Activated CD4-positive, alpha-beta T cell treated with anti-CD3 and anti-CD28 coated beads, Interleukin-2, amount 10 ng/mL, durations not matched to agents 24 days and 14 days (primary cell): Measurements from ENCODE around the gene COA8. TPM values are rescaled to one million over a fixed set of nuclear protein-coding genes. Genes with fewer than 3 reads are reported as not detected.
A peak's percentile ranks its signal among the peaks of the same experiment; 100 is the strongest.
"Not testable (repeated sequence)": the region's sequence is repeated elsewhere in the genome, so short reads cannot be mapped to it uniquely, and the experiment has no call there.

Experiments used
- DNase-seq: peaks from one replicate; pipeline ENCODE4 v3.0.0; 2022
- H3K27ac Mint-ChIP-seq: one replicate; pipeline ENCODE4 v1.8.0; 2022; ENCODE audit warnings: mild to moderate bottlenecking, mixed read lengths
- H3K27me3 Mint-ChIP-seq: one replicate; pipeline ENCODE4 v1.8.0; 2022; ENCODE audit warnings: mixed read lengths
- H3K36me3 Mint-ChIP-seq: one replicate; pipeline ENCODE4 v1.8.0; 2022; ENCODE audit warnings: low read depth, mild to moderate bottlenecking, mixed read lengths
- H3K4me1 Mint-ChIP-seq: one replicate; pipeline ENCODE4 v1.8.0; 2021; ENCODE audit warnings: mixed read lengths
- H3K4me3 Mint-ChIP-seq: one replicate; pipeline ENCODE4 v1.8.0; 2022; ENCODE audit warnings: mild to moderate bottlenecking, moderate library complexity, mixed read lengths
- H3K9me3 Mint-ChIP-seq: one replicate; pipeline ENCODE4 v1.8.0; 2021; ENCODE audit warnings: mixed read lengths
- intact Hi-C: fragments of 100-400 bp; cut with micrococcal nuclease; formaldehyde crosslinking; loops from one replicate; pipeline ENCODE4 v1.15.1; 2023
- total RNA-seq: library from RNA; stranded (reverse); gene quantifications from 2 replicates; pipeline ENCODE4 v1.2.3, GENCODE V29; 2022

The COA8 gene
- total RNA-seq, 1 donor from 2014 or later, result 41.2 TPM

GRCh38 chr14:103576371-103577024 lies 13.7 kb downstream of the COA8 start:
- Mint-ChIP-seq H3K4me1 (peaks cover 2% of the 10 kb centered on the region), H3K27me3 (no peaks in the 10 kb centered on the region), H3K27ac (no peak overlapping the region), H3K9me3 (no peaks in the 10 kb centered on the region), H3K4me3 (no peak overlapping the region), H3K36me3 (peaks cover 17% of the 10 kb centered on the region)
- intact Hi-C loops, result no loop called here
- no peak for DNase-seq

GRCh38 chr14:103578401-103579075 lies 15.8 kb downstream of the COA8 start:
- no peak overlapping the region for H3K4me3 Mint-ChIP-seq
- H3K27me3 Mint-ChIP-seq, result no peaks in the 10 kb centered on the region
- no peaks in the 10 kb centered on the region for H3K9me3 Mint-ChIP-seq
- no peak for DNase-seq
- H3K36me3 Mint-ChIP-seq, result peaks cover 14% of the 10 kb centered on the region
- peaks cover 2% of the 10 kb centered on the region for H3K4me1 Mint-ChIP-seq
- intact Hi-C loops, result no loop called here
- H3K27ac Mint-ChIP-seq, result no peak overlapping the region

GRCh38 chr14:103581206-103581605 lies 18.4 kb downstream of the COA8 start:
- Mint-ChIP-seq H3K27ac (no peak overlapping the region), H3K9me3 (no peaks in the 10 kb centered on the region), H3K27me3 (no peaks in the 10 kb centered on the region), H3K4me1 (no peaks in the 10 kb centered on the region), H3K4me3 (no peak overlapping the region), H3K36me3 (peaks cover 4% of the 10 kb centered on the region)
- DNase-seq, result no peak
- intact Hi-C loops, result no loop called here

GRCh38 chr14:103581954-103582703 lies 19.4 kb downstream of the COA8 start:
- DNase-seq, result no peak
- no peaks in the 10 kb centered on the region for H3K9me3 Mint-ChIP-seq
- H3K36me3 Mint-ChIP-seq, result peaks cover 5% of the 10 kb centered on the region
- peaks cover 1% of the 10 kb centered on the region for H3K4me1 Mint-ChIP-seq
- no peak overlapping the region for H3K4me3 Mint-ChIP-seq
- no peak overlapping the region for H3K27ac Mint-ChIP-seq
- intact Hi-C loops, result no loop called here
- H3K27me3 Mint-ChIP-seq, result no peaks in the 10 kb centered on the region

- H3K4me1 Mint-ChIP-seq, result peaks cover 1% of the 10 kb centered on the region
- intact Hi-C loops, result no loop called here
- no peaks in the 10 kb centered on the region for H3K9me3 Mint-ChIP-seq
- peak overlapping the region; percentile 66 for H3K27ac Mint-ChIP-seq
- no peaks in the 10 kb centered on the region for H3K27me3 Mint-ChIP-seq
- no peak for DNase-seq
- H3K4me3 Mint-ChIP-seq, result no peak overlapping the region
- H3K36me3 Mint-ChIP-seq, result peaks cover 6% of the 10 kb centered on the region
These were observed 21.7 kb downstream of the COA8 start for GRCh38 chr14:103584326-103584915.

GRCh38 chr14:103593577-103593976 lies 30.8 kb downstream of the COA8 start:
- Mint-ChIP-seq H3K4me1 (no peaks in the 10 kb centered on the region), H3K27me3 (no peaks in the 10 kb centered on the region), H3K36me3 (peaks cover 2% of the 10 kb centered on the region), H3K27ac (no peak overlapping the region), H3K9me3 (no peaks in the 10 kb centered on the region), H3K4me3 (no peak overlapping the region)
- intact Hi-C loops, result no loop called here
- DNase-seq, result peak; percentile 61

- no peak for DNase-seq
- Mint-ChIP-seq H3K27me3 (no peaks in the 10 kb centered on the region), H3K4me3 (no peak overlapping the region), H3K4me1 (no peaks in the 10 kb centered on the region), H3K27ac (no peak overlapping the region), H3K36me3 (no peaks in the 10 kb centered on the region), H3K9me3 (no peaks in the 10 kb centered on the region)
- intact Hi-C loops, result no loop called here
These were observed 31.5 kb downstream of the COA8 start for GRCh38 chr14:103594265-103594664.

- intact Hi-C loops, result no loop called here
- H3K36me3 Mint-ChIP-seq, result no peaks in the 10 kb centered on the region
- no peaks in the 10 kb centered on the region for H3K9me3 Mint-ChIP-seq
- H3K27me3 Mint-ChIP-seq, result no peaks in the 10 kb centered on the region
- H3K27ac Mint-ChIP-seq, result no peak overlapping the region
- DNase-seq, result no peak
- no peaks in the 10 kb centered on the region for H3K4me1 Mint-ChIP-seq
- no peak overlapping the region for H3K4me3 Mint-ChIP-seq
These were observed 35.0 kb downstream of the COA8 start for GRCh38 chr14:103597623-103598377.

- H3K27ac Mint-ChIP-seq, result no peak overlapping the region
- no peaks in the 10 kb centered on the region for H3K9me3 Mint-ChIP-seq
- no peak for DNase-seq
- H3K36me3 Mint-ChIP-seq, result no peaks in the 10 kb centered on the region
- H3K4me1 Mint-ChIP-seq, result peaks cover 2% of the 10 kb centered on the region
- intact Hi-C loops, result no loop called here
- H3K27me3 Mint-ChIP-seq, result no peaks in the 10 kb centered on the region
- no peak overlapping the region for H3K4me3 Mint-ChIP-seq
These were observed 37.7 kb downstream of the COA8 start for GRCh38 chr14:103600503-103600902.

GRCh38 chr14:103604620-103605019 lies 41.9 kb downstream of the COA8 start:
- no peak for DNase-seq
- H3K4me1 Mint-ChIP-seq, result peaks cover 20% of the 10 kb centered on the region
- intact Hi-C loops, result no loop called here
- H3K27me3 Mint-ChIP-seq, result peaks cover 19% of the 10 kb centered on the region
- no peak overlapping the region for H3K27ac Mint-ChIP-seq
- no peak overlapping the region for H3K4me3 Mint-ChIP-seq
- no peaks in the 10 kb centered on the region for H3K9me3 Mint-ChIP-seq
- H3K36me3 Mint-ChIP-seq, result no peaks in the 10 kb centered on the region

GRCh38 chr14:103606963-103607668 lies 44.4 kb downstream of the COA8 start:
- H3K4me3 Mint-ChIP-seq, result peak overlapping the region; percentile 73
- H3K27ac Mint-ChIP-seq, result peak overlapping the region; percentile 82
- peaks cover 7% of the 10 kb centered on the region for H3K9me3 Mint-ChIP-seq
- H3K36me3 Mint-ChIP-seq, result peaks cover 6% of the 10 kb centered on the region
- H3K4me1 Mint-ChIP-seq, result peaks cover 20% of the 10 kb centered on the region
- peaks cover 19% of the 10 kb centered on the region for H3K27me3 Mint-ChIP-seq
- peak; percentile 88 for DNase-seq
- intact Hi-C loops, result loop anchor here (2.0 kb wide), 1 partner anchor 22 kb away; the partner anchor contains the start of gene KLC1

- Mint-ChIP-seq H3K9me3 (peaks cover 7% of the 10 kb centered on the region), H3K4me1 (peaks cover 20% of the 10 kb centered on the region), H3K27ac (no peak overlapping the region), H3K27me3 (peaks cover 19% of the 10 kb centered on the region), H3K36me3 (peaks cover 6% of the 10 kb centered on the region), H3K4me3 (peak overlapping the region; percentile 73)
- no peak for DNase-seq
- intact Hi-C loops, result loop anchor here (2.0 kb wide), 1 partner anchor 21 kb away; the partner anchor contains the start of gene KLC1
These were observed 45.1 kb downstream of the COA8 start for GRCh38 chr14:103607822-103608221.

- Mint-ChIP-seq H3K27me3 (peaks cover 19% of the 10 kb centered on the region), H3K4me1 (peaks cover 20% of the 10 kb centered on the region)
- H3K9me3 Mint-ChIP-seq, H3K27ac Mint-ChIP-seq, H3K36me3 Mint-ChIP-seq, DNase-seq, intact Hi-C loops, H3K4me3 Mint-ChIP-seq: not testable (repeated sequence)
These were observed 46.3 kb downstream of the COA8 start for GRCh38 chr14:103609081-103609480.
